Stomach (tissue), 9 donors: ENCODE measurements around the gene ERC2. TPM values are rescaled to one million over a fixed set of nuclear protein-coding genes. Genes with fewer than 3 reads are reported as not detected.

Experiments
- DNase-seq, 2 donors: peaks; one replicate each; pipeline versions ENCODE4 v3.0.0 to v3.0.0-alpha.2; 2013 to 2019
- H3K27ac ChIP-seq, 5 donors: fragments of 200-600 bp in 4 of 5; sonication (generic) in 4 of 5; one replicate each; pipeline ENCODE4 v1.5.1; 2013 to 2019; ENCODE audit warnings: mild to moderate bottlenecking in 1 of 5, moderate library complexity in 1 of 5
- H3K27me3 ChIP-seq, 3 donors: fragments of 200-600 bp; sonication (generic); one replicate each; pipeline ENCODE4 v1.5.1; 2017 to 2019; ENCODE audit warnings: mixed run types in 1 of 3
- H3K36me3 ChIP-seq, 4 donors: fragments of 200-600 bp; sonication (generic); 1 replicate in 3 of 4; 2 replicates in 1 of 4; pipeline ENCODE4 v1.5.1; 2016 to 2019
- H3K4me1 ChIP-seq, 4 donors: fragments of 200-600 bp; sonication (generic); one replicate each; pipeline ENCODE4 v1.5.1; 2016 to 2019
- H3K4me3 ChIP-seq, 4 donors: fragments of 200-600 bp; sonication (generic) in 3 of 4; one replicate each; pipeline ENCODE4 v1.5.1; 2016 to 2019; ENCODE audit warnings: mild to moderate bottlenecking in 1 of 4
- H3K9me3 ChIP-seq, 4 donors: fragments of 200-600 bp; sonication (generic); one replicate each; pipeline ENCODE4 v1.5.1; 2016 to 2019
- EP300 ChIP-seq: sonication (generic); formaldehyde crosslinking; IDR thresholded peaks from one replicate; pipeline ENCODE4 v1.6.1; 2017; ENCODE audit warnings: antibody characterized with exemption
- POLR2A ChIP-seq, 4 donors: fragments of 450-650 bp; IDR thresholded peaks; one replicate each; pipeline ENCODE4 v1.6.1; 2016; ENCODE audit warnings: antibody characterized with exemption in 4 of 4, control low read depth in 2 of 4, mild to moderate bottlenecking in 1 of 4, moderate library complexity in 1 of 4
- POLR2AphosphoS5 ChIP-seq, 3 donors: sonication (generic); formaldehyde crosslinking; IDR thresholded peaks; one replicate each; pipeline ENCODE4 v1.6.1; 2016; ENCODE audit warnings: antibody characterized with exemption in 3 of 3
- WGBS, 5 donors: extraction: QIAGEN DNeasy Blood & Tissue Kit in 3 of 5; methylation state at CpG; one replicate each; pipeline versions ENCODE4 v1.1.5 to v1.1.7; 2013 to 2018; 5-methylcytosine and 5-hydroxymethylcytosine counted together
- intact Hi-C: fragments of 100-400 bp; cut with DNase I; formaldehyde crosslinking; loops from one replicate; pipeline ENCODE4 v1.15.1; 2023; ENCODE audit warnings: low total_unique reads
- polyA plus RNA-seq, 3 donors: library from polyadenylated mRNA; stranded (reverse); fragments of 200-250 nt; gene quantifications; one replicate each; pipeline ENCODE4 v1.2.3, GENCODE V29; 2013
- total RNA-seq, 5 donors: library from RNA; depleted of rRNA; stranded (reverse); fragments of >200 nt; gene quantifications; one replicate each; pipeline versions ENCODE4 v1.1.0 to v1.2.3, GENCODE V29; 2014 to 2016
- TF ChIP-seq, protein P1 (sequence below), 7 experiments: fragments of 450-650 bp in 4 of 7; fragments of 200-600 bp in 3 of 7; sonication (generic) in 3 of 7; IDR thresholded peaks; one replicate each; pipeline ENCODE4 v1.5.1; 2016 to 2019; ENCODE audit warnings: antibody characterized with exemption in 7 of 7, control low read depth in 2 of 7, mild to moderate bottlenecking in 1 of 7
- donor health status: healthy with polysubstance abuse.
- donor health status: Bipolar disorder and iron deficiency.
- donor health status: healthy.

ERC2 gene
- total and polyA plus RNA-seq, 8 donors: 0.43 to 3.1 (median 1.3) TPM; not detected in 2

DNA sequence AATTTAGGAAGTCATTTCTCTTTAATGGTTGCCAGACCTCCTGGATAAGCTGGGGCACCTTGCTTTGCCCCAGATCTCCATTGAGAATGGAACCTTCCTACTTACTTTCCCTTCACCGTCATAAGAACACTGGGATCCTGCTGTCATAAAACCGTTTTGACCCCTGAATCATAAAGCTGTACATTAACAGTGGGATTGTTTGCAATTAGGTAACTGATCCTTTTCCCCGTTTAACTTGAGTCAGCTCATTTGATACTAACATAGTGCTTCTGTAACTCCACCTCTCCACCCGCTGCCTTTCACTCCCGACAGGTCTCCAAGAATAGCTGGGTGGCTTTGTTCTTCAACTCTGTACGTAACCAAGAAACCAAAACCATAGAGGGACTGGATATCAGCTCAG, 673.0 kb downstream of the ERC2 start:
- intact Hi-C loops: no loop called here
- no peak overlapping the region for H3K4me3 ChIP-seq
- WGBS, 5 donors: 76 to 89% (median 85%) methylated on average over 6 of the region's 6 CpGs
- peaks cover 0 to 10% (median 5%) of the 10 kb centered on the region in 4 donors for H3K4me1 ChIP-seq
- no peak for TF ChIP-seq POLR2A (IDR thresholded peaks at IDR 0.05)
- TF ChIP-seq, protein P1, sequence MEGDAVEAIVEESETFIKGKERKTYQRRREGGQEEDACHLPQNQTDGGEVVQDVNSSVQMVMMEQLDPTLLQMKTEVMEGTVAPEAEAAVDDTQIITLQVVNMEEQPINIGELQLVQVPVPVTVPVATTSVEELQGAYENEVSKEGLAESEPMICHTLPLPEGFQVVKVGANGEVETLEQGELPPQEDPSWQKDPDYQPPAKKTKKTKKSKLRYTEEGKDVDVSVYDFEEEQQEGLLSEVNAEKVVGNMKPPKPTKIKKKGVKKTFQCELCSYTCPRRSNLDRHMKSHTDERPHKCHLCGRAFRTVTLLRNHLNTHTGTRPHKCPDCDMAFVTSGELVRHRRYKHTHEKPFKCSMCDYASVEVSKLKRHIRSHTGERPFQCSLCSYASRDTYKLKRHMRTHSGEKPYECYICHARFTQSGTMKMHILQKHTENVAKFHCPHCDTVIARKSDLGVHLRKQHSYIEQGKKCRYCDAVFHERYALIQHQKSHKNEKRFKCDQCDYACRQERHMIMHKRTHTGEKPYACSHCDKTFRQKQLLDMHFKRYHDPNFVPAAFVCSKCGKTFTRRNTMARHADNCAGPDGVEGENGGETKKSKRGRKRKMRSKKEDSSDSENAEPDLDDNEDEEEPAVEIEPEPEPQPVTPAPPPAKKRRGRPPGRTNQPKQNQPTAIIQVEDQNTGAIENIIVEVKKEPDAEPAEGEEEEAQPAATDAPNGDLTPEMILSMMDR (IDR thresholded peaks at IDR 0.05): no peak
- no peak for TF ChIP-seq EP300
- no peak for TF ChIP-seq POLR2AphosphoS5 (IDR thresholded peaks at IDR 0.05)
- no peak overlapping the region for H3K27ac ChIP-seq
- H3K27me3 ChIP-seq: no peaks in the 10 kb centered on the region
- DNase-seq: no peak
- no peaks in the 10 kb centered on the region for H3K9me3 ChIP-seq
- no peaks in the 10 kb centered on the region for H3K36me3 ChIP-seq

DNA sequence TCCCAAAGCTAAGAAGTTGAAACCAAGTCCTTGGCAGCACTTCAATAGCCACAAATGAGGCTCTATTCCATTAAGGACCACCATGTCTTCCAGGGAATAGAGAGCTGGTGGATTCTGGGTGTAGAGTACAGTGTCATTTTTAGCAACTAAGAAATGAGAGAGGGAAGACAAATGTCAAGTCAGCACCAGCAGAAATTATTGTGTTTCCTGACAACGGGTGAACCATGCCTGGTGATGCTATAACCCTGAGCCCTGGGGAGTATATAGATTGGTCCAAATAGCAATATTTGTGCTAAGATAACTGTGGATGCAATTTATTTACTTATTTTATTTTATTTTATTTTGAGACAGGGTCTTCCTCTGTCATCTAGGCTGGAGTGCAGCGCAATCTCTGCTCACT, 675.5 kb downstream of the ERC2 start:
- 79 to 94% (median 87%) methylated on average over 2 of the region's 2 CpGs for WGBS, 5 donors
- Histone ChIP-seq H3K36me3 (no peaks in the 10 kb centered on the region), H3K4me1 (peaks cover 0 to 10% (median 5%) of the 10 kb centered on the region in 4 donors), H3K27ac (no peak overlapping the region), H3K27me3 (no peaks in the 10 kb centered on the region), H3K9me3 (no peaks in the 10 kb centered on the region), H3K4me3 (no peak overlapping the region)
- TF ChIP-seq POLR2A (IDR thresholded peaks at IDR 0.05) (no peak), POLR2AphosphoS5 (IDR thresholded peaks at IDR 0.05) (no peak), EP300 (no peak)
- TF ChIP-seq, protein P1 (IDR thresholded peaks at IDR 0.05): no peak
- no peak for DNase-seq
- intact Hi-C loops: no loop called here

DNA sequence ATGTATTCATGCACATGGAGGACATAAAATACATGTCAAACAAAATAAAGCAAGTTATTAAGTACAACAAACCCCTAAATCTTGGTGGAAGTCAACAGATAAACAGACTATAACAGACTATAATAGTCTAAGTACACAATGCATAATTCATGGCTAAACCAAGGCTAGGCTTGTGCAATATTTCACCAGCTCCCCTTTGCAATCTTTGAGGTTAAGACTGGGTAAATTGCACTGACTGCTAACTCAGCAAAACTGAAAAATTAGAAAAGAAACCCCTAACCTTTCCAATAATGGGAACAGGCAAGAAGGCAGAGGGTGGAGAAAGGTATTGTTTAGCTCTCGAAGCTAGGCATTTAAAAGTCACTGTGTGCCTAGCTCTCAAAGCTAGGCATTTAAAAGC, 676.3 kb downstream of the ERC2 start:
- Histone ChIP-seq H3K4me3 (no peak overlapping the region), H3K36me3 (no peaks in the 10 kb centered on the region), H3K4me1 (peaks cover 0 to 10% (median 5%) of the 10 kb centered on the region in 4 donors), H3K27me3 (no peaks in the 10 kb centered on the region), H3K27ac (no peak overlapping the region), H3K9me3 (no peaks in the 10 kb centered on the region)
- intact Hi-C loops: no loop called here
- no peak for DNase-seq
- WGBS, 5 donors: 32 to 62% (median 44%) methylated on average over 1 of the region's 1 CpG
- TF ChIP-seq, protein P1 (IDR thresholded peaks at IDR 0.05): no peak
- TF ChIP-seq POLR2AphosphoS5 (IDR thresholded peaks at IDR 0.05) (no peak), POLR2A (IDR thresholded peaks at IDR 0.05) (no peak), EP300 (no peak)

DNA sequence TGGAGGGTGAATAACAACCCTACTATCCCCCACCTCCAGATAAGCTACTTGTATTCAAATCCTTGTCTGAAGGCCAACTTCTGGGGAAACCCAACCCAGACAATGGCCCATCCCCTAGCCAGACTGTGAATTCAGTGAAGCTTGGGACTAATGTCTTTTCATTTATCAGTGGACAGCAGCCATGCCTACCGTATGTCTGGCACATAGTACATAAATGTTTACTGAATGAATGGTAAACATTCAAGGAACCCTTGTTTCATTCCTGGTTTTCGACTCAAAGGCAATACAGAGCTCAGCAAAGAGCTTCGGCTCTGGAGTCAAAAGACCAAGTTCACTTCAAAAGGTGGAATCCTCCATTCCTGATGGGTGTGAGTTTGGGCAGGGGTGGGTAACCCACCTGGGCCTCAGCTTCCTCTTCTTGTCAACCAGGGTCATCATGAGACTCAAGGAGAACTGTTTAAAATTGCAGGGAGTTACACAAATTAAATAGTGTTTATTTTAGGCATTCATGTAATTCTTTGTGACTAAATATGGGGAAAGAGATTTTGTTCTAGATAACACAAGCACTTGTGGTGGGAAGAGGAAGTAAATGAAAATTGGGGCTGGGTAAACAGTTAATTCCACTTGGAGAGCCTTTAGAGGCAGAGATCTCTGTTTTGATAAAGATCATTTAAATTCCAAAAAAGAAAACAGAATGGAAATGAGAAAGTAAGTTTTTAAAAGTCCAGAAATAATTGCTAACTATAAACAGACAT, 677.5 kb downstream of the ERC2 start:
- intact Hi-C loops: no loop called here
- no peak overlapping the region for H3K4me3 ChIP-seq
- H3K9me3 ChIP-seq: no peaks in the 10 kb centered on the region
- H3K27ac ChIP-seq: no peak overlapping the region
- TF ChIP-seq POLR2AphosphoS5 (IDR thresholded peaks at IDR 0.05) (no peak), POLR2A (IDR thresholded peaks at IDR 0.05) (no peak), EP300 (no peak)
- TF ChIP-seq, protein P1 (IDR thresholded peaks at IDR 0.05): no peak
- no peaks in the 10 kb centered on the region for H3K36me3 ChIP-seq
- H3K27me3 ChIP-seq: no peaks in the 10 kb centered on the region
- no peak for DNase-seq
- H3K4me1 ChIP-seq: no peaks in the 10 kb centered on the region
- 42 to 71% (median 57%) methylated on average over 3 of the region's 3 CpGs for WGBS, 5 donors
